Suprapubic skin (tissue), 4 donors: Measurements from ENCODE around the gene MAGEA8.

Experiments
- EP300 ChIP-seq: sonication (generic); formaldehyde crosslinking; IDR thresholded peaks from one replicate; pipeline ENCODE4 v1.6.1; 2017; ENCODE audit warnings: antibody characterized with exemption
- POLR2A ChIP-seq, 2 donors: fragments of 450-650 bp; IDR thresholded peaks; one replicate each; pipeline ENCODE4 v1.6.1; 2017; ENCODE audit warnings: antibody characterized with exemption in 2 of 2, mild to moderate bottlenecking in 2 of 2, moderate library complexity in 2 of 2
- POLR2AphosphoS5 ChIP-seq, 3 donors: sonication (generic); formaldehyde crosslinking; IDR thresholded peaks; one replicate each; pipeline ENCODE4 v1.6.1; 2017; ENCODE audit warnings: antibody characterized with exemption in 3 of 3
- TF ChIP-seq, protein P1 (sequence below), 2 donors: fragments of 200-600 bp in 1 of 2; fragments of 450-650 bp in 1 of 2; sonication (generic) in 1 of 2; IDR thresholded peaks; one replicate each; pipeline ENCODE4 v1.5.1; 2016 to 2019; ENCODE audit warnings: antibody characterized with exemption in 2 of 2, mild to moderate bottlenecking in 1 of 2, moderate library complexity in 1 of 2

DNA sequence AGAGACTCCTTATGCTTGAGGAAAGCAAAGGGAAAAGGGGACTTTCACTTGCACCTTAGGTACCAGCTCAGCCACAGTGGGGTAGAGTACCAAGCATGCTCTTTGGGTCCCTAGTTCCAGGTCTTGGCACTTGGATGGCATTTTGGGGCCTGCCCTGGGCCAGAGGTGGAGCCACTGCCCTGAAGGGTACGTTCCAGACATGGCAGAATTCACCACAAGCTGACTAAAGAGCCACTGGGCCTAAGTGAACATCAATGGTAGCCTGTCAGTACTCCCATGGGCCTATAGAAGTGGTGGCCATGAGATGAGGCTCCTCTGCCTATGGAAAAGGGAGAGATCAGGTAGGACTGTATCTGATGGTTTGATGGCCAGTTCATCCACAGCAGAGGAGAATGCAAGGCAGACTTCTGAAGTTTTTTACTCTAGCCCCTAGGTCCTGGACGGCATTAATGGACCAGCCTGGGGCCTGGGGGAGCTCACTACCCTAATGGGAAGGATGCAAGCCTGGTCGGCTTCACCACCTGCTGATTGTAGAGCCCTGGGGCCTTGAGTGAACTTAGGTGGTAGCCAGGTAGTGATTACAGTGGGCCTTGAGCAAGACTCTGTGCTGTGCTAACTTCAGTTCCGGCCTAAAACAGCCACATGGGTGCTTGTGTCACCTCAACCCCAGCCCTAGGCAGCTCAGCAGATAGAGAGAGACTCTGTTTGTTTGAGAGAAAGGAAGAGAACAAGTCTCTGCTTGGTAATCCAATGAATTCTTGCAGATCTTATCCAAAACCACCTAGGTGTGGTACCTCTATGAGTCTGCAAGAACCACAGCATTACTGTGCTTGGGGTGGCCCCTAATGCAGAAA is 28.6 kb downstream of the MAGEA8 start:
- no peak for TF ChIP-seq POLR2A (IDR thresholded peaks at IDR 0.05)
- TF ChIP-seq, protein P1, sequence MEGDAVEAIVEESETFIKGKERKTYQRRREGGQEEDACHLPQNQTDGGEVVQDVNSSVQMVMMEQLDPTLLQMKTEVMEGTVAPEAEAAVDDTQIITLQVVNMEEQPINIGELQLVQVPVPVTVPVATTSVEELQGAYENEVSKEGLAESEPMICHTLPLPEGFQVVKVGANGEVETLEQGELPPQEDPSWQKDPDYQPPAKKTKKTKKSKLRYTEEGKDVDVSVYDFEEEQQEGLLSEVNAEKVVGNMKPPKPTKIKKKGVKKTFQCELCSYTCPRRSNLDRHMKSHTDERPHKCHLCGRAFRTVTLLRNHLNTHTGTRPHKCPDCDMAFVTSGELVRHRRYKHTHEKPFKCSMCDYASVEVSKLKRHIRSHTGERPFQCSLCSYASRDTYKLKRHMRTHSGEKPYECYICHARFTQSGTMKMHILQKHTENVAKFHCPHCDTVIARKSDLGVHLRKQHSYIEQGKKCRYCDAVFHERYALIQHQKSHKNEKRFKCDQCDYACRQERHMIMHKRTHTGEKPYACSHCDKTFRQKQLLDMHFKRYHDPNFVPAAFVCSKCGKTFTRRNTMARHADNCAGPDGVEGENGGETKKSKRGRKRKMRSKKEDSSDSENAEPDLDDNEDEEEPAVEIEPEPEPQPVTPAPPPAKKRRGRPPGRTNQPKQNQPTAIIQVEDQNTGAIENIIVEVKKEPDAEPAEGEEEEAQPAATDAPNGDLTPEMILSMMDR (IDR thresholded peaks at IDR 0.05): no peak
- no peak for TF ChIP-seq POLR2AphosphoS5 (IDR thresholded peaks at IDR 0.05)
- no peak for TF ChIP-seq EP300
